ENCODE results near the gene KLF13. TPM values are rescaled to one million over a fixed set of nuclear protein-coding genes. Genes with fewer than 3 reads are reported as not detected.

The KLF13 gene
- total RNA-seq = 100 to 1,000 TPM; 101 to 119 TPM

GRCh38 chr15:31326156-31326874 is at the start of gene KLF13:
Gene KLF13 (plus strand): TSS chr15:31326835. CDS start chr15:31327213, 378 bp downstream.
- ATAC-seq (replicated peaks) = peak; percentile 86
- Mint-ChIP-seq H3K36me3 (ENCODE audit: low read depth) (peaks cover 30% of the 10 kb centered on the region), H3K4me3 (peak within 1 kb of the TSS; percentile 77), H3K9me3 (peaks cover under 1% of the 10 kb centered on the region), H3K27ac (peak within 1 kb of the TSS; percentile 78), H3K4me1 (peaks cover 15% of the 10 kb centered on the region), H3K27me3 (no peaks in the 10 kb centered on the region)

GRCh38 chr15:31277335-31278060 is 49.1 kb upstream of the KLF13 start:
- H3K4me1 Mint-ChIP-seq = no peaks in the 10 kb centered on the region
- no peak overlapping the region for H3K27ac Mint-ChIP-seq
- H3K4me3 Mint-ChIP-seq = no peak overlapping the region
- no peaks in the 10 kb centered on the region for H3K36me3 Mint-ChIP-seq (ENCODE audit: low read depth)
- H3K27me3 Mint-ChIP-seq = no peaks in the 10 kb centered on the region
- no peak for ATAC-seq (replicated peaks)
- no peaks in the 10 kb centered on the region for H3K9me3 Mint-ChIP-seq

- H3K36me3 Mint-ChIP-seq (ENCODE audit: low read depth) = no peaks in the 10 kb centered on the region
- no peaks in the 10 kb centered on the region for H3K9me3 Mint-ChIP-seq
- H3K27me3 Mint-ChIP-seq = no peaks in the 10 kb centered on the region
- no peaks in the 10 kb centered on the region for H3K4me1 Mint-ChIP-seq
- no peak for ATAC-seq (replicated peaks)
- H3K4me3 Mint-ChIP-seq = no peak overlapping the region
- H3K27ac Mint-ChIP-seq = no peak overlapping the region
Measured at GRCh38 chr15:31278061-31278445, 48.6 kb upstream of the KLF13 start.

GRCh38 chr15:31278544-31279220 is 48.0 kb upstream of the KLF13 start:
- Mint-ChIP-seq H3K9me3 (no peaks in the 10 kb centered on the region), H3K27ac (no peak overlapping the region), H3K4me3 (no peak overlapping the region), H3K4me1 (no peaks in the 10 kb centered on the region), H3K36me3 (ENCODE audit: low read depth) (no peaks in the 10 kb centered on the region), H3K27me3 (no peaks in the 10 kb centered on the region)
- ATAC-seq (replicated peaks) = no peak

- no peak overlapping the region for H3K4me3 Mint-ChIP-seq
- H3K27me3 Mint-ChIP-seq = no peaks in the 10 kb centered on the region
- H3K4me1 Mint-ChIP-seq = no peaks in the 10 kb centered on the region
- no peaks in the 10 kb centered on the region for H3K36me3 Mint-ChIP-seq (ENCODE audit: low read depth)
- ATAC-seq (replicated peaks) = no peak
- no peak overlapping the region for H3K27ac Mint-ChIP-seq
- no peaks in the 10 kb centered on the region for H3K9me3 Mint-ChIP-seq
Measured at GRCh38 chr15:31279221-31280045, 47.2 kb upstream of the KLF13 start.

GRCh38 chr15:31280046-31280830 is 46.4 kb upstream of the KLF13 start:
- Mint-ChIP-seq H3K9me3 (no peaks in the 10 kb centered on the region), H3K4me1 (no peaks in the 10 kb centered on the region), H3K27ac (no peak overlapping the region), H3K4me3 (no peak overlapping the region), H3K27me3 (no peaks in the 10 kb centered on the region), H3K36me3 (ENCODE audit: low read depth) (no peaks in the 10 kb centered on the region)
- ATAC-seq (replicated peaks) = no peak

GRCh38 chr15:31280831-31281216 is 45.8 kb upstream of the KLF13 start:
- H3K27ac Mint-ChIP-seq = no peak overlapping the region
- no peaks in the 10 kb centered on the region for H3K27me3 Mint-ChIP-seq
- H3K36me3 Mint-ChIP-seq (ENCODE audit: low read depth) = no peaks in the 10 kb centered on the region
- H3K4me3 Mint-ChIP-seq = no peak overlapping the region
- H3K9me3 Mint-ChIP-seq = no peaks in the 10 kb centered on the region
- no peak for ATAC-seq (replicated peaks)
- H3K4me1 Mint-ChIP-seq = no peaks in the 10 kb centered on the region

- Mint-ChIP-seq H3K27ac (no peak overlapping the region), H3K4me1 (no peaks in the 10 kb centered on the region), H3K9me3 (peaks cover 5% of the 10 kb centered on the region), H3K4me3 (no peak overlapping the region), H3K27me3 (no peaks in the 10 kb centered on the region), H3K36me3 (ENCODE audit: low read depth) (no peaks in the 10 kb centered on the region)
- no peak for ATAC-seq (replicated peaks)
Measured at GRCh38 chr15:31283043-31283442, 43.6 kb upstream of the KLF13 start.

- no peaks in the 10 kb centered on the region for H3K36me3 Mint-ChIP-seq (ENCODE audit: low read depth)
- peaks cover 5% of the 10 kb centered on the region for H3K9me3 Mint-ChIP-seq
Measured at GRCh38 chr15:31285772-31286261, 40.8 kb upstream of the KLF13 start.

GRCh38 chr15:31291048-31291578 is 35.5 kb upstream of the KLF13 start:
- Mint-ChIP-seq H3K27me3 (peaks cover 4% of the 10 kb centered on the region), H3K27ac (peak overlapping the region; percentile 16), H3K4me1 (no peaks in the 10 kb centered on the region), H3K4me3 (no peak overlapping the region), H3K9me3 (peaks cover 5% of the 10 kb centered on the region), H3K36me3 (ENCODE audit: low read depth) (no peaks in the 10 kb centered on the region)
- ATAC-seq (replicated peaks) = no peak

More at GRCh38 chr15:31285772-31286261, 40.8 kb upstream of the KLF13 start:
- ATAC-seq (replicated peaks) = peak; percentile 47
- no peak overlapping the region for H3K4me3 Mint-ChIP-seq
- H3K27me3 Mint-ChIP-seq = no peaks in the 10 kb centered on the region
- no peak overlapping the region for H3K27ac Mint-ChIP-seq
- no peaks in the 10 kb centered on the region for H3K4me1 Mint-ChIP-seq

- H3K9me3 Mint-ChIP-seq = peaks cover under 1% of the 10 kb centered on the region
- no peaks in the 10 kb centered on the region for H3K36me3 Mint-ChIP-seq (ENCODE audit: low read depth)
- no peaks in the 10 kb centered on the region for H3K4me1 Mint-ChIP-seq
- no peak overlapping the region for H3K4me3 Mint-ChIP-seq
- no peak overlapping the region for H3K27ac Mint-ChIP-seq
- no peak for ATAC-seq (replicated peaks)
- peaks cover 4% of the 10 kb centered on the region for H3K27me3 Mint-ChIP-seq
Measured at GRCh38 chr15:31292391-31293015, 34.1 kb upstream of the KLF13 start.

GRCh38 chr15:31293655-31294054 is 33.0 kb upstream of the KLF13 start:
- H3K4me3 Mint-ChIP-seq = no peak overlapping the region
- no peaks in the 10 kb centered on the region for H3K9me3 Mint-ChIP-seq
- ATAC-seq (replicated peaks) = no peak
- no peaks in the 10 kb centered on the region for H3K4me1 Mint-ChIP-seq
- no peaks in the 10 kb centered on the region for H3K36me3 Mint-ChIP-seq (ENCODE audit: low read depth)
- H3K27me3 Mint-ChIP-seq = peaks cover 4% of the 10 kb centered on the region
- H3K27ac Mint-ChIP-seq = no peak overlapping the region

DNA sequence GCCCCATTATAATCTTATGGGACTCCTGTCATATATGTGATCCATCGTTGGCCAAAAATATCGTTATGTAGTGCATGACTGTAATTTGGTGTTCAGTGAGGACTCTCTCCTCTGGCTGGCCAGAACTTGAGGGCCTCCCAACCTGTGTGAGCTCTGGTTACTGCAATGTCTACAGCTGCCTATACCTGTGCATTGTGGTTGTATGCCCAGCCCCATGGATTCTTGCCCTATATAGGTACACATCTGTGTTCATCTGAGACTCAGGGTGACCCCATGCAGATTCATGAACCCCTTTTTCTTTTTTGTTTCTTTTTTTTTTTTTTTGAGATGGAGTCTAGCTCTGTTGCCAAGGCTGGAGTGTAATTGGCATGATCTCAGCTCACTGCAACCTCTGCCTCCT is 32.6 kb upstream of the KLF13 start:
- Mint-ChIP-seq H3K9me3 (no peaks in the 10 kb centered on the region), H3K4me1 (no peaks in the 10 kb centered on the region), H3K27ac (no peak overlapping the region), H3K4me3 (no peak overlapping the region), H3K36me3 (ENCODE audit: low read depth) (no peaks in the 10 kb centered on the region), H3K27me3 (peaks cover 4% of the 10 kb centered on the region)
- no peak for ATAC-seq (replicated peaks)

Data from activated T-helper 17 cell treated with anti-CD3 and anti-CD28 coated beads, Interleukin-2, amount 50 U/mL, for 72 hours (primary cell).